ENCODE data around the gene IQCH. TPM values are rescaled to one million over a fixed set of nuclear protein-coding genes. Genes with fewer than 3 reads are reported as not detected.

The IQCH gene
- total RNA-seq, 3 donors from 2014 or later (not counting 1 experiment from before 2014, with no cell fraction given) = 0.78 to 1.4 (median 0.86) TPM

- H3K27me3 ChIP-seq (ENCODE audit: control insufficient read depth, insufficient read depth, low read length) = no peaks in the 10 kb centered on the region
- Mint-ChIP-seq H3K4me1 (peaks cover 0 to 14% of the 10 kb centered on the region in 2 donors), H3K36me3 (no peaks in the 10 kb centered on the region), H3K9me3 (no peaks in the 10 kb centered on the region), H3K27me3 (ENCODE audit: low read depth in 2 of 2) (no peaks in the 10 kb centered on the region), H3K4me3 (no peak overlapping the region), H3K27ac (no peak overlapping the region)
- H3K36me3 ChIP-seq (ENCODE audit: control insufficient read depth, insufficient read depth, low read length) = peaks cover 3% of the 10 kb centered on the region
- H3K27ac ChIP-seq (ENCODE audit: low read length) = no peak overlapping the region
- H3K9me3 ChIP-seq (ENCODE audit: control insufficient read depth, insufficient read depth, low read length) = no peaks in the 10 kb centered on the region
- no peak for DNase-seq
- TF ChIP-seq CTCF (IDR thresholded peaks at IDR 0.05) = no peak
- no peak overlapping the region for H3K4me3 ChIP-seq (ENCODE audit: low read length)
- no CpG with 5 or more reads among the region's 1 CpG for WGBS (ENCODE audit: insufficient coverage)
- no peak for ATAC-seq
- no peaks in the 10 kb centered on the region for H3K4me1 ChIP-seq (ENCODE audit: control insufficient read depth, insufficient read depth, low read length)
- intact Hi-C loops (cut with micrococcal nuclease) = no loop called here
Measured at GRCh38 chr15:67551207-67551743, 296.7 kb downstream of the IQCH start.

Other genes with a start within 250 kb of the IQCH start
- 10 to 100 TPM; 47.1 to 72.6 (median 63.0) TPM for gene SMAD3, start 189.2 kb upstream of the IQCH start, total RNA-seq
- 10 to 100 TPM; 41.1 to 44.3 (median 42.5) TPM for gene AAGAB, start 125 bp upstream of the IQCH start, total RNA-seq